GM12864 (cell line): ENCODE results near the gene IL17F.
"Not testable (repeated sequence)": the region's sequence is repeated elsewhere in the genome, so short reads cannot be mapped to it uniquely, and the experiment has no call there.

Experiments used
- DNase-seq: peaks from one replicate; pipeline ENCODE4 v3.0.0-alpha.2; 2011; ENCODE audit warnings: low read depth
- H3K4me3 ChIP-seq: 2 replicates; pipeline ENCODE4 v1.5.1; 2011; ENCODE audit warnings: mild to moderate bottlenecking, low read depth, low read length, control low read depth
- TF ChIP-seq, protein P1 (sequence below): IDR thresholded peaks from 2 replicates; pipeline ENCODE4 v1.5.1; 2011; ENCODE audit warnings: low read depth, mild to moderate bottlenecking, moderate library complexity, low read length, control low read depth, inconsistent platforms; ENCODE audit errors: missing control alignments

The IL17F gene

DNA sequence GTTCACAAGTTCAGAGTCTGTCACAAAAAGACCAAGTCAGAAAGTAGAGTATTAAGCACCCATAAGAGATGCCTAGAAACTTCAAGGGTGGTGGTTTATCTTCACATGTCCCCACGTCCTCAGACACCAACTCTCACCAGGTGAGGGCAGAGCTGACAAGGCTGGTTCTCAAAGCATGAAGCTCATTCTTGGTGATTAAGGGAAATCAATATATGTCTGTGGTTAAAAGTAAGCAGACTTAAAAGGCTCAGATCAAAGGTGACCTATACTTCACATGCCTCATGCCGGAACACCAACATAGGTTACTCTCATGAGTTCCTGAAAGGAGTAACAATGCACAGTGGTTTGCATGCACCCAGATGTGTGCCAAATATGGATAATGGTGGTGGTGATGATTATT is 31.2 kb downstream of the IL17F start:
- H3K4me3 ChIP-seq, result no peak overlapping the region
- TF ChIP-seq, protein P1, sequence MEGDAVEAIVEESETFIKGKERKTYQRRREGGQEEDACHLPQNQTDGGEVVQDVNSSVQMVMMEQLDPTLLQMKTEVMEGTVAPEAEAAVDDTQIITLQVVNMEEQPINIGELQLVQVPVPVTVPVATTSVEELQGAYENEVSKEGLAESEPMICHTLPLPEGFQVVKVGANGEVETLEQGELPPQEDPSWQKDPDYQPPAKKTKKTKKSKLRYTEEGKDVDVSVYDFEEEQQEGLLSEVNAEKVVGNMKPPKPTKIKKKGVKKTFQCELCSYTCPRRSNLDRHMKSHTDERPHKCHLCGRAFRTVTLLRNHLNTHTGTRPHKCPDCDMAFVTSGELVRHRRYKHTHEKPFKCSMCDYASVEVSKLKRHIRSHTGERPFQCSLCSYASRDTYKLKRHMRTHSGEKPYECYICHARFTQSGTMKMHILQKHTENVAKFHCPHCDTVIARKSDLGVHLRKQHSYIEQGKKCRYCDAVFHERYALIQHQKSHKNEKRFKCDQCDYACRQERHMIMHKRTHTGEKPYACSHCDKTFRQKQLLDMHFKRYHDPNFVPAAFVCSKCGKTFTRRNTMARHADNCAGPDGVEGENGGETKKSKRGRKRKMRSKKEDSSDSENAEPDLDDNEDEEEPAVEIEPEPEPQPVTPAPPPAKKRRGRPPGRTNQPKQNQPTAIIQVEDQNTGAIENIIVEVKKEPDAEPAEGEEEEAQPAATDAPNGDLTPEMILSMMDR, result peak; percentile 24
- DNase-seq, result no peak

GRCh38 chr6:52210227-52210626 is 34.1 kb downstream of the IL17F start:
- peak; percentile 57 for DNase-seq
- TF ChIP-seq, protein P1, result no peak
- H3K4me3 ChIP-seq, result no peak overlapping the region

DNA sequence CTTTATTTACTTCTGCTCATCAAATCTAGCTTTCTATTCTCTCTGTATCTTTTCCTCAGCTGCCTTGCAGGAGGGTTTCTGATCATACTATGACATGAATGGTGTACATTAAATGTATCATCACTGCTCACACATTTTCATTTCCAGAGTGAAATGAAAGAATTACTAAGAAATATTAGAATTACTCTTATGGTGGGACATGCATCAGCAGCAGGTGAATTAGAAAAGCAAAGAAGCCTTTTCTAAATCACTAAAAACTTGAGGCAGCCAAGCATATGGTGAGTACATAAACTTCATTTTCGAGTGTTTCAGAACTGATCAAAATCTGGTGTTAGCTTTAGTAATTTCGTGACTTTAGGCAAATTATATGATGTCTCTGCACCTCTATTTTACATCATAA is 34.5 kb downstream of the IL17F start:
- H3K4me3 ChIP-seq, result no peak overlapping the region
- no peak for DNase-seq
- TF ChIP-seq, protein P1, result no peak

DNA sequence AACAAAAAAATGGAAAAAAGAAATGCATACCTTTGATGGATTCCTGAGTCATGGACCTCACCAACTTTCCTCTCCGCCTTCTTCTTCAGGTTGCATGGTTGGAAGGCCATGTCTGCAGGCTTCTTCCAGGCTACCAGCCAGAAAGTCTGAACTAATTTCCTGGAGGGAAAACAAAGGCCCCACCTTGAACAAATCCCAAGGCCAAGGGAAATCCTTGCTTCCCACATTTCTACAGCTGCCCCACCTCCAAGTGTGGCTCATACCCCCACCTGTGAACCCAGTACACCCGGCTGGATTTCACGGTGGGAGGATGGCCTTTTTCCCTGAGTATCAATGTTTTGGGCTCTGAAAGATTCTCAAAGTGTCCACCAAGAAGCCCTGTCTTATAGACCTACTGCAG is 35.7 kb downstream of the IL17F start:
- no peak for DNase-seq
- no peak overlapping the region for H3K4me3 ChIP-seq
- TF ChIP-seq, protein P1, result no peak

- no peak for DNase-seq
- H3K4me3 ChIP-seq, result no peak overlapping the region
- TF ChIP-seq, protein P1, result peak; percentile 55
Measured at GRCh38 chr6:52207066-52207465, 37.2 kb downstream of the IL17F start.

- H3K4me3 ChIP-seq, result no peak overlapping the region
- TF ChIP-seq, protein P1, result no peak
- DNase-seq, result no peak
Measured at GRCh38 chr6:52201493-52201892, 42.8 kb downstream of the IL17F start.

GRCh38 chr6:52201046-52201445 is 43.3 kb downstream of the IL17F start:
- TF ChIP-seq, protein P1, result no peak
- no peak for DNase-seq
- H3K4me3 ChIP-seq, result no peak overlapping the region

- DNase-seq, H3K4me3 ChIP-seq: not testable (repeated sequence)
Measured at GRCh38 chr6:52200088-52200487, 44.2 kb downstream of the IL17F start.
